Activated naive CD4-positive, alpha-beta T cell treated with anti-CD3 and anti-CD28 coated beads, Interleukin-2, amount 50 U/mL, for 16 hours (primary cell): Measurements from ENCODE around the gene FBXL20.
"Not testable (repeated sequence)": the region's sequence is repeated elsewhere in the genome, so short reads cannot be mapped to it uniquely, and the experiment has no call there.

Source experiments
- DNase-seq: peaks from one replicate; pipeline ENCODE4 v3.0.0-alpha.2; 2020

FBXL20 gene

DNA sequence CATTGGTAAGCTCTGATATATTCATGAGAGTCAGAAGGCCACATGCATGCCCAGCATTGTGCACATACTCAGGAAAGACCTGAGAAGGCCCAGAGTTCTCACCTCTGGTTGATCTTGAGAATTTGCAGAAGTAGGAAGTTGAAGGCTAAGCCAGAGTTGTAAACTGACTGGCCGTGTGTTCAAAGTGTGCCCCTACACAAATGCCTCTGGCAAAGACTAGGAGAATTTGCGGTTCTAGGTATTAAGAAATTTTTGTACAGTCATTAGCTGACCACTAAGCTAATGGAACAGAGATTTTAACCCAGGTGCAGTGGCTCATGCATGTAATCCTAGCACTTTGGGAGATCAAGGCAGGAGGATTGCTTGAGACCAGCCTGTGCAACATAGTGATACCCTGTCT is 25.0 kb downstream of the FBXL20 start:
- DNase-seq: no peak

- not testable (repeated sequence) for DNase-seq
These were observed 33.6 kb downstream of the FBXL20 start for GRCh38 chr17:39367805-39368204.

- DNase-seq: no peak
These were observed 35.6 kb downstream of the FBXL20 start for GRCh38 chr17:39365872-39366271.

GRCh38 chr17:39365242-39365641 is 36.2 kb downstream of the FBXL20 start:
- DNase-seq: no peak

DNA sequence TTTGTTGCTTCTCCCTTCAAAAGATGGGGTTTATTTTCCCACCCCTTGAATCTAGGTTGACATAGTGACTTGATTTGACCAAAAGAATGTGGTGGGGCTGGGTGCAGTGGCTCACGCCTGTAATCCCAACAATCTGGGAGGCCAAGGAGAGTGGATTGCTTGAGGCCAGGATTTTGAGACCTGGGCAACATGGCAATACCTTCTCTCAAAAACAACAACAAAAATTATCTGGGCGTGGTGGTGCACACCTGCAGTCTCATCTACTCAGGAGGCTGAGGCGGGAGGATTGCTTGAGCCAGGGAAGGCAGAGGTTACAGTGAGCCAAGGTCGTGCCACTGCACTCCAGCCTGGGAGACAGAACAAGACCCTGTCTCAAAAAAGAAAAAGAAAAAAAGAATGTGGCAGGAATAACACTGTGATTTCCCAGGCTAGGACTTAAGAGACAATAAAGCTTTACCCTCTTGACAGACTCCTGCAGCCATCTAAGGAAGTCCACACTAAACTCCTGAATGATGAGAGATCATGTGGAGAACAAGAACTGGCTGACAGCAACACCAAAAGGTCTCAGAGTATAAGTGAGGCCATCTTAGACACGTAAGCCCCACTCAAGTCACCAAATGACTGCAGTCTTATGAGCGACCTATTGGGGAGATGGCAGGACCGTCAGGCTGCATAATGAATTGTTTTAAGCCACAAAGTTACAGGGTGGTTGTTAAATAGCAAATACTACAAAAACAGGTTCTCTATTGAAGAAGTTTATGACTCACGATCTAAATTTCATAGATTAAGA is 37.0 kb downstream of the FBXL20 start:
- no peak for DNase-seq

GRCh38 chr17:39361064-39361463 is 40.4 kb downstream of the FBXL20 start:
- no peak for DNase-seq

- DNase-seq: no peak
These were observed 40.9 kb downstream of the FBXL20 start for GRCh38 chr17:39360537-39360936.

- no peak for DNase-seq
These were observed 41.4 kb downstream of the FBXL20 start for GRCh38 chr17:39359994-39360393.

GRCh38 chr17:39357986-39358385 is 43.4 kb downstream of the FBXL20 start:
- no peak for DNase-seq

- no peak for DNase-seq
These were observed 43.9 kb downstream of the FBXL20 start for GRCh38 chr17:39357488-39357887.

GRCh38 chr17:39352986-39353385 is 48.4 kb downstream of the FBXL20 start:
- DNase-seq: no peak

- DNase-seq: no peak
These were observed 48.9 kb downstream of the FBXL20 start for GRCh38 chr17:39352511-39352910.

DNA sequence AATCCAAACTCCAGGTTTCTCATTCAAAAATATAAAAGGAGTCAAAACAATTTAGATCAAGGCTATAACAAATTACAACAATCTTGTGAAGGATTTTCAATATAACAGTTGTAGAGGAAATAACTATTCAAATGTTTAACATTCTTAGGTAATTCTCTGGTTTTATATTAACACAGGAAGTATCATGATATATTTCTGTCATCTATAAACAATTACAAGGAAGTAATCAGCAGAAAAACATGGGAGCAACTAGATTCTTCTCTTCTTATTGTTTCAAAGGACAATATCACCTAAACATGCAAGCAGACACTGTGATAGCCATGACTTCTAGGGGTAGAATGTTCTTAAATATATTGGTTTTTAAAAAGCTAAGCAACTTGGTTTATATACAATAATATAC is 49.9 kb downstream of the FBXL20 start:
- DNase-seq: no peak

GRCh38 chr17:39349246-39349645 is 52.2 kb downstream of the FBXL20 start:
- no peak for DNase-seq

DNA sequence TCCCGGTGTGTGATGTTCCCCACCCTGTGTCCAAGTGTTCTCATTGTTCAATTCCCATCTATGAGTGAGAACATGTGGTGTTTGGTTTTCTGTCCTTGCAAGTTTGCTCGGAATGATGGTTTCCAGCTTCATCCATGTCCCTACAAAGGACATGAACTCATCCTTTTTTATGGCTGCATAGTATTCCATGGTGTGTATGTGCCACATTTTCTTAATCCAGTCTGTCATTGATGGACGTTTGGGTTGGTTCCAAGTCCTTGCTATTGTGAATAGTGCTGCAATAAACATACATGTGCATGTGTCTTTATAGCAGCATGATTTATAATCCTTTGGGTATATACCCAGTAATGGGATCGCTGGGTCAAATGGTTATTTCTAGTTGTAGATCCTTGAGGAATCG is 54.6 kb downstream of the FBXL20 start:
- DNase-seq: not testable (repeated sequence)

DNA sequence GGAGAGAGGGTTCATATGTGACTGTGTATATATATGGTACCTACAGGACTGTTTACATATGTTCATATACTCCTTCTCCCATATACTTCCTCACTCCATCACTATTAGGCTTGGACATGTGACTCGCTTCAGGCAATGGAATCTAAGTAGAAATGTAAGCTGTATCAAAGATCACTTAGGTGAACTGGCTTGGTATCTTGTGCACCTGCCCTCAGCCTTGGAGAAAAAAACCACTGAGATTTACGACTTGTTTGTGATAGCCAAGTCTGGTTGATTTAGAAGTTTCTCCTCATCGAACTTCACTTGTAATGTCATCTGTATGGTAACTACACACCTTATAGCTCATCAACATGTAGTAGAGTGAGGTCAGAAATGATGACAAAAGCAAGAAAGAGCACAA is 59.9 kb downstream of the FBXL20 start:
- DNase-seq: no peak

- no peak for DNase-seq
These were observed 60.7 kb downstream of the FBXL20 start for GRCh38 chr17:39340731-39341130.

DNA sequence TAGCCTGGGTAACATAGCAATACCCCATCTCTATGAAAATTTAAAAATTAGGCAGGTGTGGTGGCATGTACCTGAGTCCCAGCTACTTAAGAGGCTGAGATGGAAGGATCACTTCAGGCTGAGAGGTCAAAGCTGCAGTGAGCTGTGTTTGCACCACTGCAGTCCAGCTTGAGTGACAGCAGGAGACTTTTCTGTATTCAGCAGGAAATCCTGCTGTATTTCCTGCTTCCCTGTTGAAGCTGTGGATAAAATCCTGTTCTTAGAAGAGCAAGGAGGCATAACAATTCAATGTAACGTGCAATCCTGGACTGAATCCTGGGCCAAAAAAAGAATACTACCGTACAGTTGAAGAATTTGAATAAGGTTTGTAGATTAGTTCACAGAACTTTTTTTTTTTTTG is 62.2 kb downstream of the FBXL20 start:
- DNase-seq: no peak

- DNase-seq: not testable (repeated sequence)
These were observed 63.8 kb downstream of the FBXL20 start for GRCh38 chr17:39337649-39338048.

- no peak for DNase-seq
These were observed 65.7 kb downstream of the FBXL20 start for GRCh38 chr17:39335704-39336223.

DNA sequence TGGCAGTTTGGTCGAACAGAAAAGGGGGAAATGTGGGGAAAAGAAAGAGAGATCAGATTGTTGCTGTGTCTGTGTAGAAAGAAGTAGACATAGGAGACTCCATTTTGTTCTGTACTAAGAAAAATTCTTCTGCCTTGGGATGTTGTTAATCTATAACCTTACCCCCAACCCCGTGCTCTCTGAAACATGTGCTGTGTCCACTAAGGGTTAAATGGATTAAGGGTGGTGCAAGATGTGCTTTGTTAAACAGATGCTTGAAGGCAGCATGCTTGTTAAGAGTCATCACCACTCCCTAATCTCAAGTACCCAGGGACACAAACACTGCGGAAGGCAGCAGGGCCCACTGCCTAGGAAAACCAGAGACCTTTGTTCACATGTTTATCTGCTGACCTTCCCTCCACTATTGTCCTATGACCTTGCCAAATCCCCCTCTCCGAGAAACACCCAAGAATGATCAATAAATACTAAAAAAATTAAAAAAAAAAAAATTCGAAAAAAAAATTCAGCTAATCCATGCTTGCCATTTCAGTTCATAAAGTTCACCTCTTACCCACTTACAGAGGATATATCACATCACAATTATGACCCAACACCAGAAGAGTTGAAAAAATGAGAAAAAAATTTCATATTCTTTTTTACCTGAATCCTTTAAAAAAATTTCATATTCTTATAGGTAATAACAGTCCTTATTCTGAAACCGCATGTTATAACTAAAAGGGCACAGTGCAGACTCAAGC is 67.2 kb downstream of the FBXL20 start:
- not testable (repeated sequence) for DNase-seq

DNA sequence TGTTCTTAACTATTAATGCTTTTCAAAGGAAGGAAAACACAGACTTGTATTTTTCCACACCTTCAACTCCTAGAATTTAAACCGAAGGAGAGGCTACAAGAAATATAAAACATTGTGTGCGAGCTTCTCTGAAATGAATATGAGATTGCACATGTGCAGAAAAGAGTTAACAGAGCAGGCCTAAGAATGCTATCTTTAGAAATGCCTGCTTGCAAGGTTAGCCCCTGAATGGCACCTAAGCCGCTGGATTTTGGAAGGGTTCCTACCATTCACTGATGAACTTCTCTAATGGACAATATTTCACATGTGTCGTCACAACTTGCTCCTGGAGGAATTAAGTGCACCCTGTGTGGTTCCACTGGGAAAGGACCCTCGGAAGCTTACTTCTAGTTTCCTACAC is 69.3 kb downstream of the FBXL20 start:
- no peak for DNase-seq

GRCh38 chr17:39328815-39329214 is 72.6 kb downstream of the FBXL20 start:
- no peak for DNase-seq

DNA sequence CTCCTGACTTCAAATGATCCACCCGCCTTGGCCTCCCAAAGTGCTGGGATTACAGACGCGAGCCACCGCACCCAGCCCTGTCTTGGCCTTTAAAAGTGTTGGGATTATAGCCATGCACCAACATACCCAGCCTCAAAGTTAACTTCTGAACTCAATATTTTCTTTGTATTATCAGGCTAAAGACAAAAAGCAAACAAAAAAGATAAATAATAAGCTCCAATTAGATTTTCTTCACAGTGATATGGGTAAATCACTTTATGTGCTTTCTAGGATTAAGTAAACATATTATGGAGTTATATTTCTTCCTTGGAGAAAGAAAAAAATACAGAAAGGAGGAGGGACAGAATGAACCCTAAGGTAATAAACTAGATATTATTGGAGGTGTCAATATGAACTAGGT is 74.3 kb downstream of the FBXL20 start:
- DNase-seq: no peak
